Measurements from ENCODE around the gene TMUB1. TPM values are rescaled to one million over a fixed set of nuclear protein-coding genes. Genes with fewer than 3 reads are reported as not detected.
A peak's percentile ranks its signal among the peaks of the same experiment; 100 is the strongest.

The TMUB1 gene
- total and polyA plus RNA-seq, 9 of the 15 experiments (the other 6 are each of a cell fraction or from before 2014, with no cell fraction given), result 0.14 to 241 (median 74.1) TPM

- TF ChIP-seq CHD7 (IDR thresholded peaks at IDR 0.05; ENCODE audit: low read depth, low read length) (no peak), ATF1 (CRISPR knock-in tag; IDR thresholded peaks at IDR 0.05) (no peak), ATF1 (tag; IDR thresholded peaks at IDR 0.05) (peak; percentile 96), SMARCC2 (IDR thresholded peaks at IDR 0.05; ENCODE audit: low read depth) (peak; percentile 51; the same call in 1 of the 2 replicates), NR2C2 (CRISPR knock-in tag; IDR thresholded peaks at IDR 0.05) (peak; percentile 76; the same call in 1 of the 2 replicates), NR2C2 (tag; IDR thresholded peaks at IDR 0.05) (peak; percentile 93), PHF20 (IDR thresholded peaks at IDR 0.05; ENCODE audit: partially characterized antibody) (no peak), BRF1 (IDR thresholded peaks at IDR 0.05; ENCODE audit: borderline replicate concordance, extremely low read depth, insufficient read length) (no peak), RFX5 (IDR thresholded peaks at IDR 0.05; ENCODE audit: low read depth, low read length) (no peak), UBTF (IDR thresholded peaks at IDR 0.05; ENCODE audit: borderline replicate concordance in 1 of 2, low read depth in 2 of 2, low read length in 2 of 2) (0 out of 4 replicates have a peak, but pooled peaks of 1 of the 2 experiments have one; percentile 13), NFE2L1 (tag; IDR thresholded peaks at IDR 0.05; ENCODE audit: borderline replicate concordance, low read depth) (no peak), BCL6 (CRISPR knock-in tag; IDR thresholded peaks at IDR 0.05) (0 out of 2 replicates have a peak, but pooled peaks have one; percentile 48), USF2 (CRISPR knock-in tag; IDR thresholded peaks at IDR 0.05) (peak; percentile 27; the same call in 1 of the 2 replicates)
Measured at GRCh38 chr7:151057989-151058780, 25.1 kb downstream of the TMUB1 start (continued).

All from K562 (cell line).